HUES64 (cell line): ENCODE results near the gene DACT2.

Source experiments
- H3K27ac ChIP-seq: 2 replicates; pipeline ENCODE4 v1.7.0; 2013; ENCODE audit warnings: low read depth, low read length, inconsistent platforms
- H3K27me3 ChIP-seq: 2 replicates; pipeline ENCODE4 v1.6.1; 2013; ENCODE audit warnings: mild to moderate bottlenecking, low read length; ENCODE audit not compliant: insufficient read depth
- H3K36me3 ChIP-seq: 2 replicates; pipeline ENCODE4 v1.6.1; 2013; ENCODE audit warnings: mild to moderate bottlenecking, low read length; ENCODE audit not compliant: insufficient read depth
- H3K4me1 ChIP-seq: 2 replicates; pipeline ENCODE4 v1.6.1; 2013; ENCODE audit warnings: mild to moderate bottlenecking, low read length, moderate library complexity; ENCODE audit not compliant: insufficient read depth
- H3K4me3 ChIP-seq: 2 replicates; pipeline ENCODE4 v1.5.1; 2013; ENCODE audit warnings: mild to moderate bottlenecking, low read length, moderate library complexity
- H3K9ac ChIP-seq: 2 replicates; pipeline ENCODE4 v1.6.1; 2013; ENCODE audit warnings: mild to moderate bottlenecking, low read depth, low read length
- H3K9me3 ChIP-seq: 2 replicates; pipeline ENCODE4 v1.6.1; 2013; ENCODE audit warnings: low read depth, low read length; ENCODE audit not compliant: insufficient read depth
- WGBS: fragments of 150-250, 120-280 bp; methylation state at CpG from one replicate; pipeline ENCODE4 v1.1.7; 2013; ENCODE audit warnings: missing lambda C conversion rate; 5-methylcytosine and 5-hydroxymethylcytosine counted together

DACT2 gene

GRCh38 chr6:168336967-168337366 is 17.4 kb upstream of the DACT2 start:
- Histone ChIP-seq H3K4me1 (peaks cover 12% of the 10 kb centered on the region), H3K27me3 (no peaks in the 10 kb centered on the region), H3K27ac (no peak overlapping the region), H3K4me3 (no peak overlapping the region), H3K9ac (no peak overlapping the region), H3K9me3 (no peaks in the 10 kb centered on the region), H3K36me3 (no peaks in the 10 kb centered on the region)
- WGBS = 91% methylated on average over 2 of the region's 4 CpGs

GRCh38 chr6:168333989-168334388 is 14.4 kb upstream of the DACT2 start:
- WGBS = 91% methylated on average over 9 of the region's 9 CpGs
- Histone ChIP-seq H3K27me3 (no peaks in the 10 kb centered on the region), H3K4me1 (peaks cover 12% of the 10 kb centered on the region), H3K27ac (no peak overlapping the region), H3K36me3 (no peaks in the 10 kb centered on the region), H3K9me3 (no peaks in the 10 kb centered on the region), H3K9ac (no peak overlapping the region), H3K4me3 (no peak overlapping the region)

- no peaks in the 10 kb centered on the region for H3K27me3 ChIP-seq
- H3K9me3 ChIP-seq = no peaks in the 10 kb centered on the region
- no peak overlapping the region for H3K27ac ChIP-seq
- H3K4me1 ChIP-seq = peaks cover 12% of the 10 kb centered on the region
- H3K4me3 ChIP-seq = no peak overlapping the region
- H3K36me3 ChIP-seq = no peaks in the 10 kb centered on the region
- no peak overlapping the region for H3K9ac ChIP-seq
- WGBS = 46% methylated on average over 5 of the region's 9 CpGs
Measured at GRCh38 chr6:168333491-168333890, 13.9 kb upstream of the DACT2 start.

- H3K27ac ChIP-seq = no peak overlapping the region
- no peaks in the 10 kb centered on the region for H3K36me3 ChIP-seq
- peaks cover 12% of the 10 kb centered on the region for H3K4me1 ChIP-seq
- WGBS = 73% methylated on average over 5 of the region's 5 CpGs
- H3K27me3 ChIP-seq = no peaks in the 10 kb centered on the region
- H3K9me3 ChIP-seq = no peaks in the 10 kb centered on the region
- H3K9ac ChIP-seq = no peak overlapping the region
- no peak overlapping the region for H3K4me3 ChIP-seq
Measured at GRCh38 chr6:168333039-168333438, 13.5 kb upstream of the DACT2 start.

- Histone ChIP-seq H3K9ac (no peak overlapping the region), H3K27ac (no peak overlapping the region), H3K9me3 (no peaks in the 10 kb centered on the region), H3K27me3 (no peaks in the 10 kb centered on the region), H3K4me1 (peaks cover 12% of the 10 kb centered on the region), H3K36me3 (no peaks in the 10 kb centered on the region), H3K4me3 (no peak overlapping the region)
- 17% methylated on average over 13 of the region's 13 CpGs for WGBS
Measured at GRCh38 chr6:168332020-168332419, 12.4 kb upstream of the DACT2 start.

DNA sequence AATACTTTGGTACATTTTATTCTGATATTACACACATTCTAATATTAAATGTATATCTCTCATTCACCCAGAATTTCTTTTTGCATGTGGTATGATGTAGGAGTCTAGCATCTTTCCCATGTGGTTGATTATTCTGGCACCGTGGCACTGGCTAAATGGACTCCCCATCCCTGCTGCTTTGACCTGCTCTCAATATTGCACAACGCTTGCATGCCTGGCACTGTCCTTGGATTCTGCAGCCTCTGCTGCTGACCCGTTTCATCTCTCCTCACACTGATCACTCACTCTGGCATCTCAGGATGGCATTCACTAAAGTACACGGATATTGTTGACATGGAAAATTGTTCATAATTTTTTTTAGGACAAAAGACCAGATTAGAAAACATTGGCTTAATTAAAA is 11.5 kb upstream of the DACT2 start:
- no peaks in the 10 kb centered on the region for H3K27me3 ChIP-seq
- H3K9ac ChIP-seq = no peak overlapping the region
- no peaks in the 10 kb centered on the region for H3K36me3 ChIP-seq
- H3K9me3 ChIP-seq = no peaks in the 10 kb centered on the region
- whole genome bisulfite sequencing = 91% methylated on average over 4 of the region's 4 CpGs
- no peak overlapping the region for H3K27ac ChIP-seq
- no peak overlapping the region for H3K4me3 ChIP-seq
- peaks cover 22% of the 10 kb centered on the region for H3K4me1 ChIP-seq

DNA sequence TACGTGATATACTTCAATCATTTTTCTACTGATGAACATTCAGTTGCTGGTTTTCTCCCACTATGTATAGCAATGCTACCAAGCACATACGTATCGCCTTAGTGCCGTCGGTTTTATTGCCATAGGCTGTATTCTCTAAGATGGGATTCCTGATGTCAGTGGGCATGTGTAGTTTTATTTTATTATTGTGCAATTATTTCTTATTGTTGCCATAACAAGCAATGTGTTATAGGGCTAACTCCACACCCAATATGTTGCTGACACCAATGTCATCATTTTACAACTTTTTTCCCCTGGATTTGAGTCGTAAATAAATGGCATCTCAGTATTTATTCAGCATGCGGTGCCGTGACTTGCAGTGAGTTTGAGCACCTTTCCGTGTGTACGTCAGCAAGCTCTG is 10.8 kb upstream of the DACT2 start:
- H3K9me3 ChIP-seq = no peaks in the 10 kb centered on the region
- H3K27ac ChIP-seq = no peak overlapping the region
- H3K9ac ChIP-seq = no peak overlapping the region
- no peak overlapping the region for H3K4me3 ChIP-seq
- H3K27me3 ChIP-seq = no peaks in the 10 kb centered on the region
- H3K36me3 ChIP-seq = no peaks in the 10 kb centered on the region
- WGBS = 94% methylated on average over 10 of the region's 10 CpGs
- peaks cover 25% of the 10 kb centered on the region for H3K4me1 ChIP-seq

GRCh38 chr6:168328086-168328485 is 8.5 kb upstream of the DACT2 start:
- H3K27me3 ChIP-seq = no peaks in the 10 kb centered on the region
- no peak overlapping the region for H3K9ac ChIP-seq
- H3K4me1 ChIP-seq = peaks cover 23% of the 10 kb centered on the region
- WGBS = 91% methylated on average over 4 of the region's 4 CpGs
- H3K9me3 ChIP-seq = no peaks in the 10 kb centered on the region
- H3K4me3 ChIP-seq = no peak overlapping the region
- H3K36me3 ChIP-seq = no peaks in the 10 kb centered on the region
- H3K27ac ChIP-seq = no peak overlapping the region

- Histone ChIP-seq H3K27me3 (no peaks in the 10 kb centered on the region), H3K36me3 (no peaks in the 10 kb centered on the region), H3K4me1 (peaks cover 13% of the 10 kb centered on the region), H3K9me3 (no peaks in the 10 kb centered on the region), H3K9ac (peak overlapping the region; percentile 3; the same call in 1 of the 2 replicates), H3K4me3 (no peak overlapping the region), H3K27ac (peak overlapping the region; percentile 48; the same call in 1 of the 2 replicates)
- 68% methylated on average over 11 of the region's 12 CpGs for WGBS
Measured at GRCh38 chr6:168326294-168327261, 7.0 kb upstream of the DACT2 start.

DNA sequence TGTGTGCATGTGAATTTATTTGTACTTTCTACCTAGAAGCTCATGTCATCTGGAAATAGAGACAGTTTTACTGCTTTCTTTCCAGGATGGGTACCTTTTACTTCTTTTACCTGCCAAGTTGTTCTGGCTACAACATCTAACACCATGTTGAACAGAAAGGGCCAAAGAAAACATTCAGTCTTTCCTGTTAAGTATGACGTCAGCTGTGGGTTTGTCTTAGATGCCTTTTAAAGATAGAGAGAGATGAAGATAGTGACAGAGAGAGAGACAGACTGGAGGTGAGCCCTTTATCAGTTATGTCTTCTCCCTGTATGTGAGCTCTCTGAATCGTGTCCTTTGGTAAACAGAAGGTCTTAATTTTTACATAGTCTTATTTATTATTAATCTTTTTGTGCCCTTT is 3.4 kb upstream of the DACT2 start:
- peaks cover 8% of the 10 kb centered on the region for H3K9me3 ChIP-seq
- no peak overlapping the region for H3K27ac ChIP-seq
- no peak overlapping the region for H3K4me3 ChIP-seq
- H3K9ac ChIP-seq = no peak overlapping the region
- H3K36me3 ChIP-seq = no peaks in the 10 kb centered on the region
- 86% methylated on average over 1 of the region's 2 CpGs for WGBS
- peaks cover 22% of the 10 kb centered on the region for H3K27me3 ChIP-seq
- peaks cover 20% of the 10 kb centered on the region for H3K4me1 ChIP-seq

DNA sequence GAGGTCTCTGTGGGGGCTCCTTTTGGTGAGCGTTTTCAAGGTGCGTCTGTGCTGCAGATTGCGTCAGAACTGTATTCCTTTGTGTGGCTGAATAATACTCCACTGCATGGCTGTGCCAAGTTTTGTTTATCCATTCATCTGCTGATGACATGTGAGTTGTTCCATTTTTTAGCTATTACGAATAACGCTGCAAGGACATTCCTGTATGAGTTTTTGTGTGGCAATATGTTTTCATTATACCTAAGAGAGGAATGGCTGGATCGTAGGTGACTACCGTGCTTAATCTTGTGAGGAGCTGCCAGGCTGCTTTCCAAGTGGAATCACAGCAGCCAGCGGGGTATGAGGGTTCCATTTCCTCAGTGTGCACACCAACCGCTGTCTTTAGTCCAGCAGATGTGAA is 1.1 kb upstream of the DACT2 start:
- WGBS = 91% methylated on average over 9 of the region's 9 CpGs
- Histone ChIP-seq H3K27ac (no peak overlapping the region), H3K27me3 (peaks cover 27% of the 10 kb centered on the region), H3K9me3 (peaks cover 8% of the 10 kb centered on the region), H3K9ac (no peak overlapping the region), H3K4me1 (peaks cover 6% of the 10 kb centered on the region; the same call in 1 of the 2 replicates), H3K4me3 (no peak overlapping the region), H3K36me3 (no peaks in the 10 kb centered on the region)
